ENCODE results near the gene AOAH.
A peak's percentile ranks its signal among the peaks of the same experiment; 100 is the strongest.
"Not testable (repeated sequence)": the region's sequence is repeated elsewhere in the genome, so short reads cannot be mapped to it uniquely, and the experiment has no call there.

The AOAH gene

DNA sequence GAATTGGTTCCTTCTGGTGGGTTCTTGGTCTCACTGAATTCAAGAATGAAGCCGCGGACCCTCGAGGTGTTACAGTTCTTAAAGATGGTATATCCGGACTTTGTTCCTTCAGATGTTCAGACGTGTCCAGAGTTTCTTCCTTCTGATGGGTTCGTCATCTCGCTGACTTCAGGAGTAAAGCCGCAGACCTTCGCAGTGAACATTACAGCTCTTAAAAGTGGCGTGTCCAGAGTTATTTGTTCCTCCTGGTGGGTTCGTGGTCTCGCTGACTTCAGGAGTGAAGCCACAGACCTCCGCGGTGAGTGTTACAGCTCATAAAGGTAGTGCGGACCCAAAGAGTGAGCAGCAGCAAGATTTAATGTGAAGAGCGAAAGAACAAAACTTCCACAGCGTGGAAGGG lies 220.1 kb downstream of the AOAH start:
- DNase-seq = not testable (repeated sequence)

GRCh38 chr7:36497775-36498174 lies 226.5 kb downstream of the AOAH start:
- no peak for DNase-seq

DNA sequence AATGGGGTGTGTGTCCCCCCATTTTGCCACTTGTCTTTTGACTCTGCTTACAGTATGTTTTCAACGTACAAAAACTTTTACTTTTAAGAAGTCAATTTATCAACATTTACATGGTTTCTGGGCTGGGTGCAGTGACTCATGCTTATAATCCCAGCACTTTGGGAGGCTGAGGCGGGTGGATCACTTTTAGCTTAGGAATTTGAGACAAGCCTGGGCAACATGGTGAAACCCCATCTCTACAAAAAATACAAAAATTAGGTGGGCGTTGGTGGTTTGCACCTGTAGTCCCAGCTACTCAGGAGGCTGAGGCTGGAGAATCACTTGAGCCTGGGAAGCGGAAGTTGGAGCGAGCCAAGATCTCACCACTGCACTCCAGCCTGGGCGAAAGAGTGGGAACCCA lies 227.1 kb downstream of the AOAH start:
- not testable (repeated sequence) for DNase-seq

- DNase-seq = no peak
These were observed 227.7 kb downstream of the AOAH start for GRCh38 chr7:36496576-36496975.

- DNase-seq = no peak
These were observed 233.0 kb downstream of the AOAH start for GRCh38 chr7:36491317-36491716.

- DNase-seq = no peak
These were observed 233.9 kb downstream of the AOAH start for GRCh38 chr7:36490419-36490830.

- DNase-seq = not testable (repeated sequence)
These were observed 235.6 kb downstream of the AOAH start for GRCh38 chr7:36488672-36489071.

- DNase-seq = peak; percentile 54
These were observed 236.4 kb downstream of the AOAH start for GRCh38 chr7:36487756-36488336.

DNA sequence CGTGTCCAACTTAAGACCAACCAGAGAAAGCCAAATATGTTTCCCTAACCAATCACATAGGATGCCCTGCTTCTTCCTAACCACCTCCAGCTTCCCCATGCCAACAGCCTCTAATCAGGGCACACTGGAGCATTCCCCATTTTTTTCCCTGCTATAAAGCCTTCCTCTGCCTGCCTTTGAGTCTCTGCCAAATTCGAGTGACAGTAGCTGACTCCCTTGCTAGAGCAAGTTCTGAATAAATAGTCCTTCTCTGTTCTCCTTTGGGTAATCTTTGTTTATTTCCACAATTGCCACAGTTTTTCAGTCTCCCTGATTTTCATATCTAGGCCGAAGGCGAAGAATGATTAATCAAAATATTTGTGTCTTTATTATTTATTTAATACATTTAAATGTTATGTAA lies 238.0 kb downstream of the AOAH start:
- no peak for DNase-seq

DNA sequence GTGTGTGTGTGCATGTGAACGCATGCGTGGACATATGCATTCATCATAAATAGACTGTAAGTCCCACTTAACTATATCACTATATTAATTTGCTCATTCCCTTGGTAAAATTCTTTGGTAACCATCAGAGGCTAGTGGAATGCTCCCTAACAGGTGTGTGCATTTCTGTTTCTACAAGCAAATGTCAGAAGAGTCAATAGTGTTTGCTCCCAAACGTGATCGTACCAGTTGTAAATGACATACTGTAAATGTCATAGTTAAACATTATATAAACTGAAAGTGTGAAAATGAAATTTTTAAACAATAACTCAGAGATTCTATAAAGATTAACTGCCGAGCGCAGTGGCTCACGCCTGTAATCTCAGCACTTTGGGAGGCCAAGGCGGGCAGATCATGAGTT lies 240.0 kb downstream of the AOAH start:
- no peak for DNase-seq

- not testable (repeated sequence) for DNase-seq
These were observed 240.4 kb downstream of the AOAH start for GRCh38 chr7:36483853-36484252.

DNA sequence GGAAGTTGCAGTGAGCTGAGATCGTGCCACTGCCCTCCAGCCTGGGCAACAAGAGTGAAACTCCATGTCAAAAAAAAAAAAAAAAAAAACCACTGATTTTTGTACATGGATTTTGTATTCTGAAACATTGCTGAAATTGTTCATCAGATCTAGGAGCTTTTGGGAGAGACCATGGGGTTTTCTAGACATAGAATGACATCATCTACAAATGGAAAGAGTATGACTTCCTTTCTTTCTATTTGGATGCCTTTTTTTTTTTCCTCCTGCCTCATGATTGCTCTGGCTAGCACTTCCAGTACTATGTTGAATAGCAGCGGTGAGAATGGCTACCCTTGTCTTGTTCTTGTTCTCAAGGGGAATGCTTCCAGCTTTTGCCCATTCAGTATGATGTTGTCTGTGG lies 245.5 kb downstream of the AOAH start:
- DNase-seq = no peak

DNA sequence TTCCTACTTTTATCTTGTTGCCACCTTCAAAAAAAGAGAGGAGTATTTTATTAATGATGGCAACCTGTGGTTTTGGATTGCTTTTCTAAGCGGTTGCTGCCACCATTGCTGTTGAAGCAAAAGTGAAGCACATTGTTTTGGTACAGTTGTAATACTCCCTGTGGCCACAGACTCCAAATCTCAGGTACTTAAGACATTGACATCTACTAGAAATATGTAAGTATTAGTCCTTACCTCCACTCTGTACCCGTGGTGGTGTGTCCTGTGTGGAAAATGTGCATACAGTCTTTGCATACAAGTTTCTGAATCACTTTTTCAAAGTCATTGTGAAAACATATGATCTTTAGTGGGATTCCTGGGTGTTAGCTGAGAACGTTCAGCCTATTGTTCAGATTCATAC lies 248.9 kb downstream of the AOAH start:
- no peak for DNase-seq

DNA sequence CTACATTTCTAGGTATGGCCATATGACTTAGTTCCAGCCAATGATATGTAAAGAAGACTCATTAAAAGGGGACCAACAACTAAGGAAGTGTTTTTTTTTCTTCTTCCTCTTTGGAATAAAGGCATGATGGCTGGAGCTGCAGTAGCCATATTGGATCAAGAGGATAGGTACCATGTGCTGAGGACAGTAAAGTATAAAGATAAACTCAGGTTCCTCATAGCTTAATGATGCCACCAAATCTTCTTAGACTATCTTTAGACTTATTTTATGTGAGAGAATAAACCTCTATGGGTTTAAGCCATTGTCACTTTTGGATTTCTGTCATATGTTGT lies 249.3 kb downstream of the AOAH start:
- no peak for DNase-seq

DNA sequence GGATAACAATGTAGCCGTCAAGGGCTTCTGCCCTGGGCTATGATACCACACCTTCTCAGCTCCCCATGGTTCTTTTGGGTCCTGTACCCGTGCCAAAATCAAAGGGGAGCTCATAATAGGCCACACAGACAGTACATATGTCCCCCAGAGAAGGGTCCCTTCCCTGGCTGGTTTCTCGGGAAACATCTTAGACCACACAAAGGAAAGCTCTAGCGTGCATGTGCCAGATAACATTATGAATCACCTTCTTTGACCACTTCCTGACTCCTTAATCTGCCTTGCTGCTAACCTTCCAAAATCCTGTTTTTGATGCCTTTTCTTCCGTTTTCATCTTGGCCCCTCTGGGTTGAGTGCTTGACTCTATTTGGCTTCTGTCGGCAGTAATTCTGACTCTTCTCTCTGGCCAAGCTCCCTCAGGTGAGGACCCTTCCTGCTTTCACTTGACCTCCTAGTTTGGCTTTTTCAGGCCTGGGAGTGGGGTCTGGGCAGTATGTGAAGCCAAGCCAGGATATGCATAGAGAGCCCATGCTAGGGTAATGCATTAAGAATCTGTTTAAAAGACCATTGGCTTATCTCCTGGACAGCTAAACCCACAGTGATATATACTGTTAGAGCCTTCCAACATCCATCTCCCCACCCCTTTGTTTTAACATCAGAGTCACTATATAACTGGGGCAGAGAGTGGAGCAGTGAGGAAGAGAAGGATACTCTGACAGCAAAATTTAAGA lies 249.8 kb downstream of the AOAH start:
- peak; percentile 84 for DNase-seq

DNA sequence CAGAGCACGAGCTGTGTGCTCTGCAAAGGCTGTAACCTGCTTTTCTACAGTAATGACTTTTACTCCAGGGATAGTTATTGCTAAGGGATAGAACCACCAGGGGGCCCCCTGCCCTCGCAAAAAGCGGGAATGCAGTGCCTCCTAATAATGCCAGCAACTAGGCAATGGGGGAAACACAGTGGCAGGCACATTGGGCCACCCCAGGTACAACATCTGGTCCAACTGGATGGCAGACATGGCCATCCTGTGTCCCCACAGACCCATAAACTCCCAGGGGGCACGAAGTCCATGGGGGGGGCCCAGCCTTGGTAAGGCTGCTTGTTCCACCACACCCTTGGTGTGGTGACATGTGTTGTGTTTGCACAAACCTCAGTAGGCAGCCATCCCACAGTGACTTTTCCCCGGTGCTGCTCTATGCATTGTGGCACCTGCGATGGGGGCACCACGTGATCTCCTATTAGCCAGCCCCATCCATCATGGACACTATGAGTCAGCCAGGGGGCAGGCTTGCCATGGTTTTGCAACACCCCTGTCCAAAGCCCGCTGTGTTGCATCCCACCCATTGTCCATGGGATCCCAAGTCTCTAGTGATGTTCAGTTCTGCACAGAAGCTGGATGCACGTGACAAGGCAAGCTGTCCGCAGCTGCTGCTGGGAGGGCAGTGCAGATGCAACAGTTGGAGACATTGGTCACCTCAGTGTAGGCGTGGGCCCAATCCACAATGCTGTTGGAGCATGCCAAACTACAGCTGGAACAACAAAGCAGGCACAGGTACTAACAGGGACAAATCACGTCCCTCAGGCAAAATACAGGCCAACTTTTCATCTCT lies 250.6 kb downstream of the AOAH start:
- DNase-seq = peak; percentile 53

DNA sequence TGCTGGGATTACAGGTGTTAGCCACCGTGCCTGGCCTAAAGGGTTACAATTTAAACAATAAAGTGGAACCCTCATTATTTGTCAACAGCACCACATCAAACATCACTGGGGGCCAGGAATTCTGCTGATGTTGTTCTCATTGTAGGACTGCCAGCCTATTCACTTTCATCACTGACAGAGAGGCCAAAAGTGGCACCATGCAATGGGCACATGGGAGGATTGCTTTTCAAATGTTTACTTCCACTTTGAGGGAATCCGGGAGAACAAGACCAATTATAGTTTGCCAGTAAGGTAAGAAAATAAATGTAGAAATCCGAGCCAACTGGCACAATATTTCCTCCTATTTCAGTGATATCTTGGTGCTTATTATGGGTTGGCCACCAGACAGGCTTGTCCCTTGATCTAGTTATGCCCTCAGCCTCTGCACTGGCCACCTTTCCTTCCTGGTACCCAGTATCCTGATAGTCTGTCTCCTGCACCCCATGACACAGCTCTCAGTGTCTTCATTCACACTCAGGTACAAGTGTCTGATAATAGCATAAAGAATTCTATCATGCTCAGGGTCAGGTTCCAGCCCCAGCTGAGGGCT lies 252.1 kb downstream of the AOAH start:
- no peak for DNase-seq

GRCh38 chr7:36469236-36469635 lies 255.1 kb downstream of the AOAH start:
- DNase-seq = no peak

GRCh38 chr7:36468370-36469101 lies 255.8 kb downstream of the AOAH start:
- no peak for DNase-seq

- not testable (repeated sequence) for DNase-seq
These were observed 258.3 kb downstream of the AOAH start for GRCh38 chr7:36466001-36466400.

- no peak for DNase-seq
These were observed 260.0 kb downstream of the AOAH start for GRCh38 chr7:36464271-36464670.

Data from GDM1 (cell line).